Uterus (tissue), 4 donors: Measurements from ENCODE around the gene PPM1M. TPM values are rescaled to one million over a fixed set of nuclear protein-coding genes. Genes with fewer than 3 reads are reported as not detected.

Source experiments
- DNase-seq, 2 donors: peaks; one replicate each; pipeline ENCODE4 v3.0.0-alpha.2; 2019 to 2020
- H3K27ac ChIP-seq, 2 donors: fragments of 200-600 bp; sonication (generic); 1 replicate in 1 of 2; 2 replicates in 1 of 2; pipeline ENCODE4 v1.5.1; 2016 to 2018
- H3K27me3 ChIP-seq, 2 donors: fragments of 200-600 bp; sonication (generic); one replicate each; pipeline ENCODE4 v1.5.1; 2018 to 2019; ENCODE audit warnings: control low read depth in 1 of 2
- H3K36me3 ChIP-seq, 2 donors: fragments of 200-600 bp; sonication (generic); one replicate each; pipeline ENCODE4 v1.5.1; 2019; ENCODE audit warnings: control low read depth in 1 of 2
- H3K4me1 ChIP-seq, 2 donors: fragments of 200-600 bp; sonication (generic); one replicate each; pipeline ENCODE4 v1.5.1; 2018 to 2019; ENCODE audit warnings: control low read depth in 1 of 2
- H3K4me3 ChIP-seq, 2 donors: fragments of 200-600 bp; sonication (generic); 1 replicate in 1 of 2; 2 replicates in 1 of 2; pipeline ENCODE4 v1.5.1; 2018 to 2019; ENCODE audit warnings: mild to moderate bottlenecking in 1 of 2
- H3K9me3 ChIP-seq, 2 donors: fragments of 200-600 bp; sonication (generic); one replicate each; pipeline ENCODE4 v1.5.1; 2019; ENCODE audit warnings: control low read depth in 1 of 2
- POLR2A ChIP-seq, 2 donors: fragments of 450-650 bp; IDR thresholded peaks; one replicate each; pipeline ENCODE4 v1.6.1; 2016; ENCODE audit warnings: antibody characterized with exemption in 2 of 2, mild to moderate bottlenecking in 1 of 2, moderate library complexity in 1 of 2
- intact Hi-C: fragments of 100-400 bp; cut with DNase I; formaldehyde crosslinking; loops from one replicate; pipeline ENCODE4 v1.15.1; 2023; ENCODE audit warnings: low total_unique reads
- total RNA-seq, 4 donors: library from RNA; depleted of rRNA in 3 of 4; stranded (reverse); fragments of >200 nt in 3 of 4; gene quantifications; one replicate each; pipeline versions ENCODE4 v1.1.0 to v1.2.4, GENCODE V29; 2014 to 2023
- TF ChIP-seq, protein P1 (sequence below), 4 experiments: fragments of 200-600 bp in 2 of 4; fragments of 450-650 bp in 2 of 4; sonication (generic) in 2 of 4; IDR thresholded peaks; one replicate each; pipeline ENCODE4 v1.5.1; 2016 to 2019; ENCODE audit warnings: antibody characterized with exemption in 4 of 4, mild to moderate bottlenecking in 2 of 4, moderate library complexity in 1 of 4
- donor health status: DM: yes; HTN: yes; CAD: no.

PPM1M gene
- total RNA-seq, 4 donors from 2014 or later = 23.9 to 32.3 (median 31.5) TPM

DNA sequence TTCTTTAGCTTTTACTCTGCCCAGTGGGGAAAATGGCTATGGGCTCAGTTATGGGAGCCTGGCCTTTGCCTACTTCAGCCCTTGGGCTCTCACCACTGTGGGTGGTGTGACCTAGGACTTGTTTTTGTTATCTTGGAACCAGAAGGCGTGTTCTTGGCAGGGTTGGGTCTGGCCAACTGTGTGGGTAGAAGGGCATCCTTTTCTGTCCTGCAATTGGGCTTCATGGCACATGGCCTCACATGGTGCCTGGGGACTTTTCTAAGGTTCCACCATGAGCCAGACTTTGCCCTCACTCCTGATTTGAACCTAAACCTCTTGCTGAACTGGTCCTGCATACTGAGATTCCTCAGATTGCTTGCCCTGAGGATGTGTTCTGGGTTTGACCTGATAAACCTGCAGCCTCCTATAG is 43.8 kb downstream of the PPM1M start:
- no peak for TF ChIP-seq POLR2A (IDR thresholded peaks at IDR 0.05)
- TF ChIP-seq, protein P1, sequence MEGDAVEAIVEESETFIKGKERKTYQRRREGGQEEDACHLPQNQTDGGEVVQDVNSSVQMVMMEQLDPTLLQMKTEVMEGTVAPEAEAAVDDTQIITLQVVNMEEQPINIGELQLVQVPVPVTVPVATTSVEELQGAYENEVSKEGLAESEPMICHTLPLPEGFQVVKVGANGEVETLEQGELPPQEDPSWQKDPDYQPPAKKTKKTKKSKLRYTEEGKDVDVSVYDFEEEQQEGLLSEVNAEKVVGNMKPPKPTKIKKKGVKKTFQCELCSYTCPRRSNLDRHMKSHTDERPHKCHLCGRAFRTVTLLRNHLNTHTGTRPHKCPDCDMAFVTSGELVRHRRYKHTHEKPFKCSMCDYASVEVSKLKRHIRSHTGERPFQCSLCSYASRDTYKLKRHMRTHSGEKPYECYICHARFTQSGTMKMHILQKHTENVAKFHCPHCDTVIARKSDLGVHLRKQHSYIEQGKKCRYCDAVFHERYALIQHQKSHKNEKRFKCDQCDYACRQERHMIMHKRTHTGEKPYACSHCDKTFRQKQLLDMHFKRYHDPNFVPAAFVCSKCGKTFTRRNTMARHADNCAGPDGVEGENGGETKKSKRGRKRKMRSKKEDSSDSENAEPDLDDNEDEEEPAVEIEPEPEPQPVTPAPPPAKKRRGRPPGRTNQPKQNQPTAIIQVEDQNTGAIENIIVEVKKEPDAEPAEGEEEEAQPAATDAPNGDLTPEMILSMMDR (IDR thresholded peaks at IDR 0.05) = no peak
- H3K27ac ChIP-seq = no peak overlapping the region

DNA sequence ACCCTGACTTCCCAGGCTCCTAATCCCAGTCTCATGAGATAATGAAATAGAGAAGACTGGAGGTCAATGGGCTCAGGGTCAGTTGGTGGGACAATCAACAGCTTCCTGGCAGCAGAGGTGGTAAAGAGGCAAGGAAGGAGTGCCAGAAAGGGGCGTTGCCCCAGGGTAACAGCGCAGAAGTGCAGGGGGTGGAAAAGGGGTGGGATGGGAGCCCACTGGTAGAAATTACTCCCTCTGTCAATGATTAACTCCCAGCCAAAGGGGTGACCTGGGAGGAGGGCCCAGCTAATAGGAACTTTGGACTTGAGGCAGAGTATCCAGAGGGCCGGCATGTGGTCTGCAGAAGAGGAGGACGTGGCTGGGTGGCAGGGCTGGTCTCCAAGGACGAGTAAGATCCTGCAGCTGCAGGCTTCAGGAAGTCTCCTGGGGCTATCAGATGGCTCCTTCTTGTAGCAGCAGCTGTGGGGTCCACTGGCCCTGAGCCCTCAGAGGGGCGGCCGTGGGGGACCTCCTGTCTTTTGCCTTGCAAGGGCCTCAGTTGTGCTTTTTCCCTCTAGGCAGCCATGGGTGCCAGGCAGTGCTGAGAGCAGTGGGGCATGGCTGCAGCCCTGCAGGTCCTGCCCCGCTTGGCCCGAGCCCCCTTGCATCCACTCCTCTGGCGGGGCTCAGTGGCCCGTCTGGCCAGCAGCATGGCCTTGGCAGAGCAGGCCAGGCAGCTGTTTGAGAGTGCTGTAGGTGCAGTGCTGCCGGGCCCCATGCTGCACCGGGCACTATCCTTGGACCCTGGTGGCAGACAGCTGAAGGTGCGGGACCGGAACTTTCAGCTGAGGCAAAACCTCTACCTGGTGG is 44.4 kb downstream of the PPM1M start:
- Histone ChIP-seq H3K27ac (no peak overlapping the region), H3K9me3 (no peaks in the 10 kb centered on the region), H3K36me3 (no peaks in the 10 kb centered on the region), H3K4me1 (peaks cover 0 to 5% of the 10 kb centered on the region in 2 donors), H3K27me3 (no peaks in the 10 kb centered on the region), H3K4me3 (no peak overlapping the region)
- no peak for DNase-seq
- intact Hi-C loops = no loop called here
- TF ChIP-seq, protein P1 (IDR thresholded peaks at IDR 0.05) = no peak
- no peak for TF ChIP-seq POLR2A (IDR thresholded peaks at IDR 0.05)

More for the DNA sequence above, 43.8 kb downstream of the PPM1M start:
- intact Hi-C loops = no loop called here
- H3K36me3 ChIP-seq = no peaks in the 10 kb centered on the region
- H3K4me3 ChIP-seq = no peak overlapping the region
- H3K9me3 ChIP-seq = no peaks in the 10 kb centered on the region
- H3K4me1 ChIP-seq = peaks cover 0 to 5% of the 10 kb centered on the region in 2 donors
- DNase-seq = no peak
- H3K27me3 ChIP-seq = no peaks in the 10 kb centered on the region

DNA sequence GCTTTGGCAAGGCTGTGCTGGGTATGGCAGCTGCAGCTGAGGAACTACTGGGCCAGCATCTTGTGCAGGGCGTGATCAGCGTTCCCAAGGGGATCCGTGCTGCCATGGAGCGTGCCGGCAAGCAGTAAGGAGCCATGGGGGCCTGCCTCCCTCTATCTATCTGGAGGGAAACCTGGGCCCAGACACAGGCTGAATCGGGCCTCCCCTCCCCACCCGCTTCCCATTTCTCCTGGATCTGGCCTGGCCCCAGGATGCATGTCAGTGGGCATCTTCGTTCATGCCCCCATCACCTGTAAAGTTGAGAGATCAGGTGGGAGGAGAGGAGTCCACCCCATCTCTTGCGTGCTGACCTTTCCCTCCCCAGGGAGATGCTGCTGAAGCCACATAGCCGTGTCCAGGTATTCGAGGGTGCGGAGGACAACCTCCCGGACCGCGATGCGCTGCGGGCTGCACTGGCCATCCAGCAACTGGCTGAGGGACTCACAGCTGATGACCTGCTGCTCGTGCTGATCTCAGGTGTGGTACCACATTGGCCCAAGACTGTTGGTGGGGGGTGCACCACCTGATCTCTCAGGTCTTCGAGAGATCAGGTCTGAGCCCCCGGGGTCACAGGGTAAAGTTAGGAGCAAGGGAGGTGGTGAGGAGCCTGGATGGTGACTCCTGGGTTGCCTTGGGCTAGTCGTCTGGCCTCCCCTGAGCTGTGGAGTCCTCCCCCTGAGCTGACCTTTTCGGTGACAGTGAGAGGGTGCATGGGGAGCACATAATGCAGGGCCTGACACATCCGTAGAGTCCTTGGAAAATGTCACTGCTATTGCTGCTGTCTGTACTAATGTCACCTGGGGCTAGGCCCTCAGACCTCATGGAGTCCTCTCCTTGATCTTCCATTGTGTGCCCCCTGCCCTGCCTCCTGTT is 45.3 kb downstream of the PPM1M start:
- peaks cover 0 to 5% of the 10 kb centered on the region in 2 donors for H3K4me1 ChIP-seq
- TF ChIP-seq, protein P1 (IDR thresholded peaks at IDR 0.05) = no peak
- no peak for DNase-seq
- no peaks in the 10 kb centered on the region for H3K27me3 ChIP-seq
- no peaks in the 10 kb centered on the region for H3K36me3 ChIP-seq
- H3K9me3 ChIP-seq = no peaks in the 10 kb centered on the region
- intact Hi-C loops = no loop called here
- H3K4me3 ChIP-seq = no peak overlapping the region
- H3K27ac ChIP-seq = no peak overlapping the region

DNA sequence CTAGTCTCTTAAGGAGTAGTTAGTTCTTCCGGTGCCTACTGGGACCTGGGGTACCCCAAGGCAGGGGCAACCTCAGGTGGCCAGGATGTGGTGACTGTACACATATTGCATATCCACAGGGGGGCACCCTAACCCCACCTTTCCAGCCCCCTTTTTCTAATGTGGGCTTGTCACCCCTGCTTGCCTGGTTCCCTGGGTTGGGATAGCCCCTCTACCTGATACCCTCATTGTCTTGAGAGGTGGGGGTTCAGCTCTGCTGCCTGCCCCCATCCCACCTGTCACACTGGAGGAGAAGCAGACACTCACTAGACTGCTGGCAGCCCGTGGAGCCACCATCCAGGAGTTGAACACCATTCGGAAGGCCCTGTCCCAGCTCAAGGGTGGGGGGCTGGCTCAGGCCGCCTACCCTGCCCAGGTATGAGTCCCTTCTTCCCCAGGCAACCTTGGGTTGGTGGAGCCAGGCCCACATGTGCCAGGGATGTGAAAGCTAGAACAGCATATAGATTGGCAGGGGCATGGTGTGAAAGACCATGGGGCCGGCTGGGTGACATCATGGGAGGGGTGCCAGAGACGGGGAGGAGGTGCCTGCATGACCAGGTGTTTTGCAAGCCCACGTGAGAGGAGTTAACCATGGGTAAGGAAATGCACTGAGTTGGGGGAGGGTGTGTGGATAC is 46.1 kb downstream of the PPM1M start:
- H3K36me3 ChIP-seq = no peaks in the 10 kb centered on the region
- intact Hi-C loops = no loop called here
- no peak overlapping the region for H3K27ac ChIP-seq
- no peak overlapping the region for H3K4me3 ChIP-seq
- no peak for DNase-seq
- H3K9me3 ChIP-seq = no peaks in the 10 kb centered on the region
- peaks cover 0 to 5% of the 10 kb centered on the region in 2 donors for H3K4me1 ChIP-seq
- no peaks in the 10 kb centered on the region for H3K27me3 ChIP-seq
- no peak for TF ChIP-seq POLR2A (IDR thresholded peaks at IDR 0.05)
- TF ChIP-seq, protein P1 (IDR thresholded peaks at IDR 0.05) = peak in 3 of 4 experiments; percentile 5 to 50 (median 38)
